ENCODE results near the gene RPTOR. TPM values are rescaled to one million over a fixed set of nuclear protein-coding genes. Genes with fewer than 3 reads are reported as not detected.

RPTOR gene
- total RNA-seq, 2 experiments from 2014 or later: 43.6 to 47.2 TPM

DNA sequence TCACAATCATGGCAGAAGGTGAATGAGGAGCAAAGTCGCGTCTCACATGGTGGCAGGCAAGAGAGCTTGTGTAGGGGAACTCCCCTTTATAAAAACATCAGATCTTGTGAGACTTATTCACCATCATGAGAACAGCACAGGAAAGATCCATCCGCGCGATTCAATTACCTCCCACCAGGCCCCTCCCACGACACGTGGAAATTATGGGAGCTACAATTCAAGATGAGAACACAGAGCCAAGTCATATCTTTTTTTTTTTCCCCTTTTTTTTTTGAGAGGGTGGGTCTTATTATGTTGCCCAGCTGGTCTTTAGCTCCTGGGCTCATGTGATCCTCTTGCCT lies 60.0 kb downstream of the RPTOR start:
- H3K27me3 Mint-ChIP-seq: no peaks in the 10 kb centered on the region
- no peak for DNase-seq
- peaks cover 30% of the 10 kb centered on the region for H3K36me3 Mint-ChIP-seq
- peaks cover 53% of the 10 kb centered on the region for H3K4me1 Mint-ChIP-seq
- no peak overlapping the region for H3K4me3 Mint-ChIP-seq
- H3K27ac Mint-ChIP-seq: no peak overlapping the region
- peaks cover 3% of the 10 kb centered on the region for H3K9me3 Mint-ChIP-seq

DNA sequence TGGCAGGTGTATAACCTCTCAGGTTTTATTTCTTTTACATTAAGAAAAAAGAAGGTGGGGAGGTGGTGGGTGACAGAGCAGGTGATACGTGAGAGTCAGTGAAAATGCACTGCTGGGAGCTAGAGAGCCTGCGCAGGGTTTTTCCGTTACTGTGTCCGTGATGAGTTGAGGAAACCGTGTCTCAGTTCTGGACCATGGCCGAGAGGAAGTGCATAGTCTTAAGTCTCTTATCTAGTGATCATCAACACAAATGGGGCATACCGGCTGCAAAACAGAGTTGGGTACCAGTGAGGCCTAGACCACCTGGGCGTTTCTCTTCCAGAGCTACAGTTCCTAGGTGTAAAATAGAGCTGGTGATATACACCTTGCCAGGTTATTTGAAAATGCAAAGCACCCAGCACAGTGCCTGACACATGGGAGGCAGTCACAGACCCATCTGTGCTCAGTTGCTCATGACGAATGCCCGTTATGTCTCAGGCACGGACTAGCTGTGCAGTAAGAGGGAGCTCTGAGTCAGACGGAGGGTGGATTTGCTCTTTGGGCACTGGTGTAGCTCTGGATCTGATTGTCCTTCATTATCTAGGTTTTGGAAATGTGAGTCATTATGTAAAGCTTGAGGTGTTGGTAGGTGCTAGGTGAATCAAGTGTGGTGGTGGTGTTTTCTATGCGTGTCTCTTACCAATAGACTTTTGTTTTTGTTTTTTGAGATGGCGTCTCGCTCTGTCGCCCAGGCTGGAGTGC lies 60.9 kb downstream of the RPTOR start:
- Mint-ChIP-seq H3K27me3 (no peaks in the 10 kb centered on the region), H3K27ac (peak overlapping the region; percentile 40), H3K9me3 (peaks cover 3% of the 10 kb centered on the region), H3K4me1 (peaks cover 54% of the 10 kb centered on the region), H3K36me3 (peaks cover 23% of the 10 kb centered on the region), H3K4me3 (no peak overlapping the region)
- peak; percentile 48 for DNase-seq

- H3K4me1 Mint-ChIP-seq: peaks cover 55% of the 10 kb centered on the region
- H3K27ac Mint-ChIP-seq: no peak overlapping the region
- no peaks in the 10 kb centered on the region for H3K9me3 Mint-ChIP-seq
- no peaks in the 10 kb centered on the region for H3K27me3 Mint-ChIP-seq
- no peak for DNase-seq
- H3K4me3 Mint-ChIP-seq: no peak overlapping the region
- H3K36me3 Mint-ChIP-seq: peaks cover 20% of the 10 kb centered on the region
These were observed 63.7 kb downstream of the RPTOR start for GRCh38 chr17:80608326-80608725.

DNA sequence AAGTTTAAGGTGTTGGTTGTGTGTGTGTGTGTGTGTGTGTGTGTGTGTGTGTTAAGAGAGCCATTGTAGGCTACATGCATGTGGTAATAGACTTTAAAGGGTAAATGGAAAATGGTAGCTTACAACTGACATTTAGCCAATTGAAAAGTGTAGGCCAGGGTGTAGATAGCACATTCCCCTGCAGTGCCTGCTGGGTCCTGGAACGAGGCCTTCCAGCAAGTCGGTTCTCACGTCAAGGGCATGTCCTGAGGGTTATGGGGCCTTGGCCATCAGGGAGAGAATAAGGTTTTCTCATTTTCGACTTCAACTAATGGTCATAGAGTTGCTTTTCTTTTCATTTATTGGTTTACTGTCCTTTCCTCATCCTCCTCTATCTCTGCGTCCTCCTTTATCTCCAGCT lies 65.1 kb downstream of the RPTOR start:
- no peak overlapping the region for H3K27ac Mint-ChIP-seq
- DNase-seq: no peak
- no peak overlapping the region for H3K4me3 Mint-ChIP-seq
- H3K27me3 Mint-ChIP-seq: no peaks in the 10 kb centered on the region
- H3K4me1 Mint-ChIP-seq: peaks cover 54% of the 10 kb centered on the region
- no peaks in the 10 kb centered on the region for H3K9me3 Mint-ChIP-seq
- H3K36me3 Mint-ChIP-seq: peaks cover 14% of the 10 kb centered on the region

GRCh38 chr17:80611816-80612215 lies 67.2 kb downstream of the RPTOR start:
- H3K27ac Mint-ChIP-seq: no peak overlapping the region

DNA sequence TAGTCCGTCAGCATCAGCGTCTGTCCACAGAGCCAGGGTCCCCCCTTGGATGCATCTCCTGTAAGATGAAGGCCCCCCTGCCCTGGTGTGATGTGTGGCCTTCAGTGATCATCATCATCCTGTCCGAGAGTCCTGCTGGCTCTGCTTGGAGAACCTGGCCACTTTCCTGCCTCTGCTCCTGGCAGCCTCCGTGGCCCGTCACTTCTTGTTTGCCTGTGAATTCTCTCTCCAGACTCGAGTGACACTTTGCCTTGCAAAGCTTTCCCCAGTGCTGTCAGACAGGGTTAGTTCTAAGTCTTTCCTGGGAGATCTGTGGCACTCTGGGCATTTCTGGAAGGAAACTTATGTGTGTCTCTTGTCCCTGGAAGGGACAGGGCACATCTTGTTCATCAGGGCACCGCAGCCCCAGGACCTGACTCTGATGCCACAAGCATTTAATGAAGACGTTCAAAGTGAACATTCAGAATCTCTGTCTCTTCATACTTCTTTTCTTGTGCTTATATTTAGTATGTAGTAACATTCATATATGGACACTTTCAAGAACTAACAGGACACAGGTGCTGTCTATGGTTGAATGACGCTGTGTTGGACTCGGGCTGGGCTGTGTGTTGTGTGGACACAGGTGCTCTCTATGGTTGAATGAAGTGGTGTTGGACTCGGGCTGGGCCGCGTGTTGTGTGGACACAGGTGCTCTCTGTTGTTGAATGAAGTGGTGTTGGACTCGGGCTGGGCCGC lies 68.5 kb downstream of the RPTOR start:
- no peak overlapping the region for H3K27ac Mint-ChIP-seq
- peaks cover 48% of the 10 kb centered on the region for H3K4me1 Mint-ChIP-seq
- no peak for DNase-seq
- peaks cover 8% of the 10 kb centered on the region for H3K36me3 Mint-ChIP-seq
- H3K4me3 Mint-ChIP-seq: no peak overlapping the region
- H3K9me3 Mint-ChIP-seq: no peaks in the 10 kb centered on the region
- H3K27me3 Mint-ChIP-seq: no peaks in the 10 kb centered on the region

More at GRCh38 chr17:80611816-80612215, 67.2 kb downstream of the RPTOR start:
- DNase-seq: no peak
- Mint-ChIP-seq H3K36me3 (peaks cover 8% of the 10 kb centered on the region), H3K4me3 (no peak overlapping the region), H3K9me3 (no peaks in the 10 kb centered on the region), H3K4me1 (peaks cover 48% of the 10 kb centered on the region), H3K27me3 (no peaks in the 10 kb centered on the region)

- Mint-ChIP-seq H3K27me3 (no peaks in the 10 kb centered on the region), H3K36me3 (peaks cover 8% of the 10 kb centered on the region), H3K4me3 (no peak overlapping the region), H3K27ac (no peak overlapping the region), H3K4me1 (peaks cover 50% of the 10 kb centered on the region), H3K9me3 (no peaks in the 10 kb centered on the region)
- DNase-seq: no peak
These were observed 69.1 kb downstream of the RPTOR start for GRCh38 chr17:80613732-80614071.

- peaks cover 51% of the 10 kb centered on the region for H3K4me1 Mint-ChIP-seq
- H3K36me3 Mint-ChIP-seq: peaks cover 10% of the 10 kb centered on the region
- H3K9me3 Mint-ChIP-seq: no peaks in the 10 kb centered on the region
- peak overlapping the region; percentile 22 for H3K27ac Mint-ChIP-seq
- no peaks in the 10 kb centered on the region for H3K27me3 Mint-ChIP-seq
- no peak overlapping the region for H3K4me3 Mint-ChIP-seq
- no peak for DNase-seq
These were observed 69.9 kb downstream of the RPTOR start for GRCh38 chr17:80614332-80615047.

- H3K27ac Mint-ChIP-seq: peak overlapping the region; percentile 50
- peaks cover 48% of the 10 kb centered on the region for H3K4me1 Mint-ChIP-seq
- H3K27me3 Mint-ChIP-seq: no peaks in the 10 kb centered on the region
- peaks cover 10% of the 10 kb centered on the region for H3K36me3 Mint-ChIP-seq
- no peak for DNase-seq
- no peak overlapping the region for H3K4me3 Mint-ChIP-seq
- H3K9me3 Mint-ChIP-seq: no peaks in the 10 kb centered on the region
These were observed 70.7 kb downstream of the RPTOR start for GRCh38 chr17:80615376-80615775.

GRCh38 chr17:80616705-80617104 lies 72.1 kb downstream of the RPTOR start:
- H3K4me1 Mint-ChIP-seq: peaks cover 51% of the 10 kb centered on the region
- no peaks in the 10 kb centered on the region for H3K9me3 Mint-ChIP-seq
- peaks cover 3% of the 10 kb centered on the region for H3K36me3 Mint-ChIP-seq
- H3K4me3 Mint-ChIP-seq: no peak overlapping the region
- no peak overlapping the region for H3K27ac Mint-ChIP-seq
- H3K27me3 Mint-ChIP-seq: no peaks in the 10 kb centered on the region
- no peak for DNase-seq

DNA sequence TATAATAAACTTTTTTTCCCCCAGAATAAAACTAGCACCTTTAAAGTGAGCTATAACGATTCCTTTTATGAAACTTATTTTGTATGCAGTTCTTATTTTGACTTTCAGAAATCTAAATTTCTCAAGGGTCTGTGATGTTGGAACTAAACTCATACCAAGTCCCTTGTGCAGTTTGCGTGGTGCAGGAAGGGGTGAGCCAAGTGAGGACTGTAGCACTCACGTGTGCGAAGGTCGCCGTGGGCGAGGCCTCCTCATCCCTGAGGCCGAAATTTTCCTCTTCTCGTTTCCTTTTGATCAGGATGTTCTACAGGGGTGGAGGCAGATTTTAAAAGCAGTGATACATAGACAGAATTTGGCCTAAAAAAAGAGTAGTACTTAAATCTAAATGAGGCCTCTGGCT lies 73.7 kb downstream of the RPTOR start:
- no peak for DNase-seq
- Mint-ChIP-seq H3K4me3 (no peak overlapping the region), H3K36me3 (peaks cover 1% of the 10 kb centered on the region), H3K27ac (no peak overlapping the region), H3K4me1 (peaks cover 55% of the 10 kb centered on the region), H3K27me3 (no peaks in the 10 kb centered on the region), H3K9me3 (no peaks in the 10 kb centered on the region)

DNA sequence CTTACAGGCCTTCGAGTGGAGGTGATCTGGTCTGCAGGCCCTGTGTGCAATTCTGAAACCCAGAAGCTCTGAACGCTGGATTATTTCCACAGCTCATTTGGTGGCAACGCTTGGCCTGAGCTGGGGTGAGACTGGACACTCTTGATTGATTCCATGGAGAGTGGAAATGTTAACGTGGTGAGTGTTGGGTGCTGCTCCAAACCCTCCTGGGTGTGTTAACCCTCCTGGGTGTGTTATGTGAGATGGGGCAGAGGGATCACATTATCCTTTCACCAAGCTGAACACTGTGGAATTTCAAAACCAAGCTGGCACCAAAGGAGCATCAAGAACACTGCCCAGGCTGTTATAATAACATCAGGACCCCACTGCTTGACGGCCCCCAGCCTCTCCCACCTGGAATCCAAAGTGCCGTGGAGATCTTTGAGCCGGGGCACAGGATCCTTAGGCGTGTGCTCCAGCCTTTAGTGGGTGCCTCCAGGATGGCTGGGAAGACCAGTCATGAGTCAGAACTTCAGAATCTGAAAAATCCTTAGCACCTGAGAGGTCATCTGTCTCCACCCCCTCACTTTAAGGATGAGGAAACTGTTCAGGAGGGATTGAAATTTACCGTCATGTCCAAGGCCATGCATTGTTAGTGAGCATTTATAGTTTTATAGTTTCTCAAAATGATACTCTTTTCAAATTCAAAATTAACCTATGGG lies 75.0 kb downstream of the RPTOR start:
- peaks cover 1% of the 10 kb centered on the region for H3K36me3 Mint-ChIP-seq
- H3K9me3 Mint-ChIP-seq: no peaks in the 10 kb centered on the region
- DNase-seq: no peak
- peaks cover 46% of the 10 kb centered on the region for H3K4me1 Mint-ChIP-seq
- H3K27me3 Mint-ChIP-seq: no peaks in the 10 kb centered on the region
- H3K27ac Mint-ChIP-seq: no peak overlapping the region
- no peak overlapping the region for H3K4me3 Mint-ChIP-seq

DNA sequence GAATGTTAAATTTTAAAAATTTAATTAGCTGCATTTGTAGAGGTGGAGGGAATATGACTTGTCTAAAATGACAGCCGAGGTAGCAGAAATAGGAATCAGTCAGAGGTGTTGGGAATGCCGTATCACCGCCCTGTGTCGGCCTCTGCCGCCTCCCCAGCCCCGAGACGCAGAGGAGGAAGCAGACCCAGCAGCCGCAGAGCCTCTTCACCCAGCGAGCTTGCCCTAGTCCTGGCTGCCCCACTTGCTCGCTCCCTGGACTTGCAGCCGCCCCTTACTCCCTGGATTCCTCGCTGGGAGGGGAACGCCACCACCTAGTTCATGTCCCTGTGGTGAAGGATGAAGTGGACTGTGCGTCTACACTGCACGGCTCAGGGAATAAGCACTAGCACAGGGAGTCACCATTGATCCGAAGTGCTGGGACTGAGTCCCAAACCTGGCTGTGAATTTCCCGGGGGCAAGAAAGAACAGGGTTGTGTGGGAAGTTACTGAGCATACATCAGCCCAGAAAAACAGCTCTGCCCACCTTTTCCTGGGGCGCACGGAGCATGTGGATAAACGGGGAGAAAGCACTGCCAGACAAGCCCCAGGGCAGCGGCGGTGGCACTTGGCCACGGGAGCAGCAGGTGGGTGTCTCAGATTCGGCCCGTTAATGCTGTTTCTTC lies 76.8 kb downstream of the RPTOR start:
- no peaks in the 10 kb centered on the region for H3K9me3 Mint-ChIP-seq
- H3K27me3 Mint-ChIP-seq: no peaks in the 10 kb centered on the region
- H3K36me3 Mint-ChIP-seq: peaks cover 6% of the 10 kb centered on the region
- peaks cover 34% of the 10 kb centered on the region for H3K4me1 Mint-ChIP-seq
- H3K4me3 Mint-ChIP-seq: no peak overlapping the region
- no peak overlapping the region for H3K27ac Mint-ChIP-seq
- DNase-seq: no peak

DNA sequence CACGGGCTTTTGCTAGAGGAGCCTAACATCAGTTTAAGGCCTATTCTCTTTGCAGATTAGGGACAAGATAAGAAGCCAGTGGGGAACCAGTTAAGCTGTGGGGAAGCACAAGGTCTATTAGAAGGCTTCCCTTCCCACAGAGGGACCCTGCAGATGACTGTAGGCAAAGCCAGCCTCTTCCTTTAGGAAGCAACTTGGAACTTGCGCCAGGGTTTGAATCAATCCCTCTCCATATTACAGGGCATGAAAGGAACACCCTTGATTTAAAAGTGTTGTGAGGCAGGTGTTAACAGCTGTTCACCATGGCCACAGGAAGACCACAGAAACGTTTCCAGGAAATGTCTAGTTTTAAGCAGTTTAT lies 77.3 kb downstream of the RPTOR start:
- H3K4me3 Mint-ChIP-seq: no peak overlapping the region
- peak overlapping the region; percentile 51 for H3K27ac Mint-ChIP-seq
- H3K9me3 Mint-ChIP-seq: no peaks in the 10 kb centered on the region
- no peak for DNase-seq
- no peaks in the 10 kb centered on the region for H3K27me3 Mint-ChIP-seq
- H3K4me1 Mint-ChIP-seq: peaks cover 34% of the 10 kb centered on the region
- peaks cover 9% of the 10 kb centered on the region for H3K36me3 Mint-ChIP-seq

GRCh38 chr17:80624864-80625263 lies 80.2 kb downstream of the RPTOR start:
- peaks cover 11% of the 10 kb centered on the region for H3K36me3 Mint-ChIP-seq
- H3K4me3 Mint-ChIP-seq: no peak overlapping the region
- DNase-seq: no peak
- H3K27ac Mint-ChIP-seq: no peak overlapping the region
- H3K9me3 Mint-ChIP-seq: no peaks in the 10 kb centered on the region
- peaks cover 21% of the 10 kb centered on the region for H3K4me1 Mint-ChIP-seq
- no peaks in the 10 kb centered on the region for H3K27me3 Mint-ChIP-seq

Measured in activated naive CD8-positive, alpha-beta T cell treated with anti-CD3 and anti-CD28 coated beads for 36 hours (primary cell).